ENCODE results near the gene EFCAB7.

- TF ChIP-seq ATF6 (CRISPR knock-in tag; IDR thresholded peaks at IDR 0.05) (no peak), ETV6 (CRISPR knock-in tag; IDR thresholded peaks at IDR 0.05) (no peak)
- TF ChIP-seq, protein P1, sequence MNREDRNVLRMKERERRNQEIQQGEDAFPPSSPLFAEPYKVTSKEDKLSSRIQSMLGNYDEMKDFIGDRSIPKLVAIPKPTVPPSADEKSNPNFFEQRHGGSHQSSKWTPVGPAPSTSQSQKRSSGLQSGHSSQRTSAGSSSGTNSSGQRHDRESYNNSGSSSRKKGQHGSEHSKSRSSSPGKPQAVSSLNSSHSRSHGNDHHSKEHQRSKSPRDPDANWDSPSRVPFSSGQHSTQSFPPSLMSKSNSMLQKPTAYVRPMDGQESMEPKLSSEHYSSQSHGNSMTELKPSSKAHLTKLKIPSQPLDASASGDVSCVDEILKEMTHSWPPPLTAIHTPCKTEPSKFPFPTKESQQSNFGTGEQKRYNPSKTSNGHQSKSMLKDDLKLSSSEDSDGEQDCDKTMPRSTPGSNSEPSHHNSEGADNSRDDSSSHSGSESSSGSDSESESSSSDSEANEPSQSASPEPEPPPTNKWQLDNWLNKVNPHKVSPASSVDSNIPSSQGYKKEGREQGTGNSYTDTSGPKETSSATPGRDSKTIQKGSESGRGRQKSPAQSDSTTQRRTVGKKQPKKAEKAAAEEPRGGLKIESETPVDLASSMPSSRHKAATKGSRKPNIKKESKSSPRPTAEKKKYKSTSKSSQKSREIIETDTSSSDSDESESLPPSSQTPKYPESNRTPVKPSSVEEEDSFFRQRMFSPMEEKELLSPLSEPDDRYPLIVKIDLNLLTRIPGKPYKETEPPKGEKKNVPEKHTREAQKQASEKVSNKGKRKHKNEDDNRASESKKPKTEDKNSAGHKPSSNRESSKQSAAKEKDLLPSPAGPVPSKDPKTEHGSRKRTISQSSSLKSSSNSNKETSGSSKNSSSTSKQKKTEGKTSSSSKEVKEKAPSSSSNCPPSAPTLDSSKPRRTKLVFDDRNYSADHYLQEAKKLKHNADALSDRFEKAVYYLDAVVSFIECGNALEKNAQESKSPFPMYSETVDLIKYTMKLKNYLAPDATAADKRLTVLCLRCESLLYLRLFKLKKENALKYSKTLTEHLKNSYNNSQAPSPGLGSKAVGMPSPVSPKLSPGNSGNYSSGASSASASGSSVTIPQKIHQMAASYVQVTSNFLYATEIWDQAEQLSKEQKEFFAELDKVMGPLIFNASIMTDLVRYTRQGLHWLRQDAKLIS (CRISPR knock-in tag; IDR thresholded peaks at IDR 0.05; ENCODE audit: borderline replicate concordance) = no peak
- TF ChIP-seq, protein P2, sequence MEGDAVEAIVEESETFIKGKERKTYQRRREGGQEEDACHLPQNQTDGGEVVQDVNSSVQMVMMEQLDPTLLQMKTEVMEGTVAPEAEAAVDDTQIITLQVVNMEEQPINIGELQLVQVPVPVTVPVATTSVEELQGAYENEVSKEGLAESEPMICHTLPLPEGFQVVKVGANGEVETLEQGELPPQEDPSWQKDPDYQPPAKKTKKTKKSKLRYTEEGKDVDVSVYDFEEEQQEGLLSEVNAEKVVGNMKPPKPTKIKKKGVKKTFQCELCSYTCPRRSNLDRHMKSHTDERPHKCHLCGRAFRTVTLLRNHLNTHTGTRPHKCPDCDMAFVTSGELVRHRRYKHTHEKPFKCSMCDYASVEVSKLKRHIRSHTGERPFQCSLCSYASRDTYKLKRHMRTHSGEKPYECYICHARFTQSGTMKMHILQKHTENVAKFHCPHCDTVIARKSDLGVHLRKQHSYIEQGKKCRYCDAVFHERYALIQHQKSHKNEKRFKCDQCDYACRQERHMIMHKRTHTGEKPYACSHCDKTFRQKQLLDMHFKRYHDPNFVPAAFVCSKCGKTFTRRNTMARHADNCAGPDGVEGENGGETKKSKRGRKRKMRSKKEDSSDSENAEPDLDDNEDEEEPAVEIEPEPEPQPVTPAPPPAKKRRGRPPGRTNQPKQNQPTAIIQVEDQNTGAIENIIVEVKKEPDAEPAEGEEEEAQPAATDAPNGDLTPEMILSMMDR (IDR thresholded peaks at IDR 0.05) = peak; percentile 55
These were observed 34.2 kb downstream of the EFCAB7 start for GRCh38 chr1:63557365-63557987.
